Skeletal muscle cell (primary cell): Measurements from ENCODE around the gene RAD51B.
"Not testable (repeated sequence)": the region's sequence is repeated elsewhere in the genome, so short reads cannot be mapped to it uniquely, and the experiment has no call there.

ENCODE experiments used
- DNase-seq: peaks from one replicate; pipeline ENCODE4 v3.0.0-alpha.2; 2010; ENCODE audit warnings: low read depth
- H3K4me3 ChIP-seq: 2 replicates; pipeline ENCODE4 v1.5.1; 2011; ENCODE audit warnings: low read depth, mild to moderate bottlenecking, control low read depth, low read length, moderate library complexity

RAD51B gene

GRCh38 chr14:68000511-68000910 lies 180.9 kb downstream of the RAD51B start:
- no peak overlapping the region for H3K4me3 ChIP-seq
- no peak for DNase-seq

DNA sequence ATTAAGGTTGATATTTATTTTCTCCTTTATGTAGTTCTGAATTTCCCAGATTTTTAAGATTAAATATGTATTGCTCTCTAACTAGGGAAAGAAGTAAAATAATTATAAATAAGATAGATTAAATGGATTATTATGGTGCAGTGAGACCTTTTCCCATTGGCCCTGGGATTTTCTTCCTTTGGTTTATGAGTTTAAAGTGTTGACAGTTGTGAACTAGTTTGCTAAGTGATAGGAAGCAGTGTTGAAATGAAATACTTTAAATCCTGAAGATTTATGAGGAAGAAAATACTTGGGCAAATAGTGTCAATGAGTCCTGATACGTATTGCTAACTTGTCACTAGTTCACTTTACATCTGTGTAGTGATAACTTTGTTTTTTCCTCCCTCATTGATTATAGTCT lies 188.9 kb downstream of the RAD51B start:
- H3K4me3 ChIP-seq, result no peak overlapping the region
- no peak for DNase-seq

DNA sequence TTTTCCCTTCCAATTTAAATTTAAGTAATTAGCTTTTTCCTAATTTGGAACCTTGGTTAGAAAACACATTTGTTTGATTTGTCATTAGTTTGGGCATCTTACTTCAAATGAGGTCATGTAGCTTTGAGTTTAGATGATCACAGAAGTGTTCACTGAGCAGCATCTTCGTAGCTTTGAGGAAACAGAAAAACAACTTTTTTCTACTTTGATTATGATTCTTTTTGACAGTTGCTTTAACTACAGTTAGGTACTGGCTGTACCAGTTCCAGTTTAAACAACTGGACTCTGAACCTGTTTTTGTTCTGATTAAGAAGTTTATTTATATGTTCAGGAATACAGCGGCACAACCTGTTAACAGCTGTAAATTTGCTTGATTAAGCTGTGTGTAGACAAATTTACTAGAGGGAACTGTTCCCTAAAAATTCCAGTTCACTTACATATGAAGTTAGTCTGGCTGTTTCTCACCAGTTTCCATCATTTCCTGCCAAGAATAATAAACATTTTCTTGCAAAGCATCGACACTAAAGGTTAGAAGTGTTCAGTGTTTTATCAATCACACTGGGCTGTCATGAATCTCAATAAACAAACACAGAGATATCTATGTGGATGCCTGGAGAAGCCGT lies 191.9 kb downstream of the RAD51B start:
- peak; percentile 52 for DNase-seq

DNA sequence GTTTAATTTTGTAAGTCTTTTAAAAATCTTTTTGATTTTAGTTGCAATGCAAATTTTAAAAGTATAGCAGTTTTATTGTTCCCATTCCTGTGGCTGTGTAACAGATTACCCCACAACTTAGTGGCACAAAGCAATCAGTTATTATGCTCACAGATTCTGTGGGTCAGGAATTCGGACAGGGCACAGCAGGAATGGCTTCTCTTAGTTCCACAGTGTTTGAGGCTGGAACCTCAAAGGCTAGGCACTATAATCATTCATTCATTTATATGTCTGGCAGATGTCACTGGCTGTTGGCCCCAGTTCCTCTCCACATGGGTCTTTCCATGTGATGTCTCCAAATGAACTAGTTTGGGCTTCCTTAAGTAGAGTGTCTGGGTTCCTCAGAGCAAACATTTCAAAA lies 193.3 kb downstream of the RAD51B start:
- DNase-seq, result no peak
- H3K4me3 ChIP-seq, result no peak overlapping the region

More for the DNA sequence above, 191.9 kb downstream of the RAD51B start:
- no peak overlapping the region for H3K4me3 ChIP-seq

DNA sequence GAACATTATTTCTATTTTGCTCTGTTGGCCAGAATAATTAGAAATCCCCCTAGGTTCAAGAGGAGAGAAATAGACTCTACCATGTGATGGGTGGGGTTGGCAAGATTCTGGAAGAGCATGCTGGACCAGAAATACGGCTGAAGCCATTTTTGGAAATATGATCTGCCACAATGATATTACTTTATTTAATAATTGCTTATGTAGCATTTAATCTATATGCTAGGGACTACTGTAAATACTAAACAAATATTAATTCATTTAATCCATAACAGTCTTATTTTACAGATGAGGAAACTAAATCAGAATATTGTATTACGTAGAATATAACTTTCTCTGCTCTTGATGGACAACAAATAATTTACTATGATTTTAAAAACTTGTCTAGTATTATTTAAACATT lies 193.7 kb downstream of the RAD51B start:
- H3K4me3 ChIP-seq, result no peak overlapping the region
- DNase-seq, result no peak

DNA sequence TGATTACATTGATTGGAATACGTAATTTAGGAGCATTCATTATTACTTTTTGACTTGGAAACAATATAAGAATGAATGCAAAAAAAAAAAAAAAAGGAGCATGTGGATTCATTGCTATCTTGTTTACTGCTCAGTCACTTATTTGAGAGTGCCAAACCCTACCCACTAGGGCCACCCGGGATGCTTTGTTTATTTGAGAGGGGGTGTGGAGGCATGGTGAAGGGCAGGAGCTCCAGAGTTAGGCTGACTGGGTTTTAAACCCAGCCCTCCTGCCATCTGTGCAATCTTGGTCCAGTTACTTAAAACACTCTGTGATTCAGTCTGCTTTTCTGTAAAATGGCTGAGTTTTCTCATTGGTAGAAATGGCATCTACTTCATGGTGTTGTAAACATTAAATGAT lies 195.2 kb downstream of the RAD51B start:
- no peak overlapping the region for H3K4me3 ChIP-seq
- DNase-seq, result no peak

DNA sequence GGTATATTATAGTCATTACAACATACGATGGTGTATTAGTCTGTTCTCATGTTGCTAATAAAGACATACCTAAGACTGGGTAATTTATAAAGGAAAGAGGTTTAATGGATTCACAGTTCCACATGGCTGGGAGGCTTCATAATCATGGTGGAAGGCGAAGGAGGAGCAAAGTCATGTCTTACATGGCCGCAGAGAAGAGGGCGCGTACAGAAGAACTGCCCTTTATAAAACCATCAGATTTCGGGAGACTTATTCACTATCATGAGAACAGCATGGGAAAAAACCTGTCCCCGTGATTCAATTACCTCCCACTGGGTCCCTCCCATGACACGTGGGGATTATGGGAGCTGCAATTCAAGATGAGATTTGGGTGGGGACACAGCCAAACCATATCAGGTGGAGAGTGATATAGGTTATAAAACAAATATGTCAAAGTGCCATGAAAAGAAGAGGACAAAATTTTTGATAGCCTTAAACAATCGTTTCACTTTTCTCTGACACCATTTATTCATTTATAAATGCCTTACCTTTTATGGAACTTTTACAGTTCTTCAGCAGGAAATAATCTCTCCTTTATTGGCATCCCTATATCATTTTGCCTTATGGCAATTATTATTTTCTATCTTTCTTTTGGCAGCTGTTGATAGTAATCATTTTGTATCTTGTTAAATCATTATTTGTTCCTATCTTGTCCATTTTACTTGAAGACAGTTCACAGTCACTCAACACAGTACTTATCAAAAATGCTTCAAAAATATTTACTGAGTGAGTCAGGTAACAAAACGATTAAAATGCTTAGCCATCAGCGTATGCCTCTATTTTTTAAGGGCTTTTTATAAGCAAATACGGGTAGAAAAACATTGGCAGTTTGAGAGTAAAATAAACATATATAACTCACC lies 196.0 kb downstream of the RAD51B start:
- no peak overlapping the region for H3K4me3 ChIP-seq
- no peak for DNase-seq

GRCh38 chr14:68016255-68016914 lies 196.8 kb downstream of the RAD51B start:
- H3K4me3 ChIP-seq, result no peak overlapping the region
- no peak for DNase-seq

DNA sequence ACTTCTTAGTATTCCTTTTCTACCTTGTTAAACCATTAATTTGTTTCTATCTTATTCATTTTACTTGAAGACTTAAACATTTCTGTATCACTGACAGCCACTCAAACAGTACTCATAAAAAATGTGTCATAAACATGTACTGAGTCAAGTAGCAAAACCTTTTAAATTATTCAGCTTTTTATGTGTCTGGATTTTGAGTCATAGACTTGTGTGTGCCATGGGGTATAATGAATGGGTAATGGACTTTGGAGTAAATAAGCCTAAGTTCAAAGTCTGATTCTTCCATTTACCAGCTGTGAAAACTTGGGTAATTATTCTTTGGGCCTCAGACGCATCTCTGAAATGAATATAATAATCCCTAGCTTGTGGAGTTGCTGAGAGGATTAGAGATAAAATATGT lies 199.0 kb downstream of the RAD51B start:
- no peak for DNase-seq
- no peak overlapping the region for H3K4me3 ChIP-seq

DNA sequence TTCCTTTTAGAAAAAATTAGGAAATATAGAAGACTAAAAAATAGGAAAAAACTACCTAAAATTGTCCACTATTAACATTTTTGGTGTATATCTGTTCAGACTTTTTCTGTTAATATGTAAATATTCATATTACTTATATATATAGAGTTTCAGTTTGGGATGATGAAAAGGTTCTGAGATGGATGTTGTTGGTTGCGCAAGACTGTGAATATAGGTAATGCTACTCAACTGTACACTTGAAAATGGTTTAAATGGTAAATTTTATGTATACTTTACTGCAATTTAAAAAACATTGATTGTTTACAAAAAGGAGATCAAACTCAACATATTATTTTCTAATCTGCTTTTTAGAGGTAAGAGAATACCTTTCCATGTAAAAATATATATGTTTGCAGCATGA lies 200.9 kb downstream of the RAD51B start:
- DNase-seq, result no peak
- no peak overlapping the region for H3K4me3 ChIP-seq

GRCh38 chr14:68020999-68021663 lies 201.6 kb downstream of the RAD51B start:
- no peak for DNase-seq
- H3K4me3 ChIP-seq, result no peak overlapping the region

DNA sequence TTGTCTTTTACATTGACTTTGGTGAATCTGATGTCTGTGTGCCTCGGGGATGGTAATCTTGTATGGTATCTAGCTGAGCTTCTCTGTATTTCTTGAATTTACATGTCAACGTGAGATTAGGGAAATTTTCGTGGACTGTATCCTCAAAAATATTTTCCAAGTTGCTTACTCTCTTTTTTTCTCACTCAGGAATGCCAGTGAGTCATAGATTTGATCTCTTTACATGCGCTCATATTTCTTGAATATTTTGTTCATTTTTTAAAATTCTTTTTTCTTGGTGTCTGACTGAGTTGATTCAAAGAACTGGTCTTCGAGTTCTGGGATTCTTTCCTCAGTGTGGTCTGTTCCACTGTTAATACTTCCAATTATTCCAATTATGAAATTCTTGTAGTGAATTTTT lies 207.7 kb downstream of the RAD51B start:
- DNase-seq, result no peak

DNA sequence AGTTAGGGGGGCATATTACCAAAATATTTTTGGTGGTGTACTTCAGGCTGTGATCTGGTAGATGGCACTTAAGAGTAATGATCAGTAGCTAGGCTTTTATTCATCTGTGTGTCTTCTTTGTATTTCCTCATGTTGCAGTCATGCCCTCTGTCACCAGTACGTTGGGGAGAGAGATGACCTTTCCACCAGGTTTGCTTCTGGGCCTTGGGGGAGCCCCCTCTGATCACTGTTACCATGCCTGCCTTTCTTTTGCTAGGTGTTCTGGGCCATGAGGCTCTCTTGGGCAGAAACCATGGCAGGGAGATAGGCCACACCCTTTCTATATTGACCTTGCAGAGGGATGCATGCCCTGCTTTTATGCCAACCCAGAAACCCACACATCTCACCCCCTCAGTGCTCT lies 208.5 kb downstream of the RAD51B start:
- no peak for DNase-seq
- H3K4me3 ChIP-seq, result no peak overlapping the region

More for the DNA sequence above, 207.7 kb downstream of the RAD51B start:
- no peak overlapping the region for H3K4me3 ChIP-seq

DNA sequence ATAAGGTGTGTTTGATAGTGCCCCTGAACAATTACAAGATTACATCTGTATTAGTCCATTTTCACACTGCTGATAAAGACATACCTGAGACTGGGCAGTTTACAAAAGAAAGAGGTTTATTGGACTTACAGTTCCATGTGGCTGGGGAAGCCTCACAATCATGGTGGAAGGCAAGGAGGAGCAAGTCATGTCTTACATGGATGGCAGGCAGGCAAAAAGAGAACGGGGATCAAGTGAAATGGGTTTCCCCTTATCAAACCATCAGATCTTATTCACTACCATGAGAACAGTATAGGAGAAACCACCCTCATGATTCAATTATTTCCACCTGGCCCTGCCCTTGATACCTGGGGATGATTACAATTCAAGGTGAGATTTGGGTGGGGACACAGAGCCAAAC lies 211.4 kb downstream of the RAD51B start:
- H3K4me3 ChIP-seq, DNase-seq: not testable (repeated sequence)

DNA sequence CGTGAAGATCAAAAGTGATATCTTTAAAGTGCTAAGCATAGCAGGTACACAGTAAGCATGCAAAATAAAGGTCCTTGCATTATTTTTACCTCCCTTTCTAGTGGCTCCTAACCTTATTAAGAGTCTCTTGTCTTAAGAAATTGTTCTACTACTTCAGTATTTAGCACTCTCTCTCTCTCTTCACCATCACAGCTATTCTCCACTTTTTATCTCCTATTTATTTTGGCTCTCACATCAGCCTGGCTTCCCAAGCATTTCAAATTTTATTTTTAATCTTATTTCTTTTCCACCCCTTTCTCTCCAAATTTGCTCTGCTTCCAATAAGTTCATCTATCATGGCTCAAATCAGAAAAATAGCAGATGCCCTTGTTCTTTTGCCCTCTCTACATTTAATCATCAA lies 212.6 kb downstream of the RAD51B start:
- no peak for DNase-seq
- no peak overlapping the region for H3K4me3 ChIP-seq

DNA sequence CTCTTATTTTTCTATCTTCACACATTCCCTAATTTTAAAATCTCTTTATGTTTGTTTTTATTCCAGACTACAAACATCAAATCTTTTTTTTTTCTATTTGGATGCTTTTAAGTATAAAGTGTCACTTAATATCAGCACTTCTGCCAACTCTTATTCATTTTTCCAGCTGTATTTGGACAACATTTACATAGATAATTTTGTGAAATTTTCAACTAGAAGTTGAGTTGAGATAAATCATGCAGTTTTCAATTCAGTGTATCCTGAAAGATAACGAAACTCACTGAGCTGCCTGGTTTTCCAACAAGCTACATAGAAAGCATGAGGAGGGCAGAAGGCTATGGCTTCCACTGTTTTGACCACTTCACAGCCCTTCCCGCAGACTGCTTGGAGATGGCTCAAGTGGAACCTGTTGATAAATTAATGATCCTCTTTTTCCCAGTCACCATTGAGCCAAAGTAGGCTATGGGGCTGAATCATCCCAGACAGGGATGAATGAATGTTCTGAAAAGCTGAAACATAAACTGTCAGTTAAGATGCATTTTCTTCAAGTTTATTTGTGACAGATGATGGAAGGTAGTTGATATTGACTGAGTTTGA lies 213.9 kb downstream of the RAD51B start:
- no peak overlapping the region for H3K4me3 ChIP-seq
- DNase-seq, result no peak

GRCh38 chr14:68034896-68035295 lies 215.3 kb downstream of the RAD51B start:
- no peak overlapping the region for H3K4me3 ChIP-seq
- no peak for DNase-seq

DNA sequence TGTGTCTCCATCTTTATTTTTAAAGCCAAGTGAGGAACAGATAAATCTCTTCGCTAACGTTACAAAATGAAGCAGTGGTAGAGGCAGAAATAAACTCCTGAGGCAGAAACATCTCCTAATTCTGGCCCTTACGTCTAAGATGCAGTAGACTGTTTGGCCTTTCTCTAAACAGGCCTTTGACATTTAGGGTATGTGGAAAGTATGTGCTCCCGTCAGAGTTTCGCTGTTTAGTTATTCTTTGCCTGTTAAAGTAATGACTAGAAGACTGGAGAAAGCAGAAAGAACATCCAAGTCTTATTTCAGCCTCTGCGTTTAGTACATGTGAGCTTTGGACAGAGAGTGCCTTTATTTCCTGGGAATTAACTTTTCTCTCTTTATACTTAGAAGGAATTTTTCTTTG lies 216.6 kb downstream of the RAD51B start:
- DNase-seq, result no peak

DNA sequence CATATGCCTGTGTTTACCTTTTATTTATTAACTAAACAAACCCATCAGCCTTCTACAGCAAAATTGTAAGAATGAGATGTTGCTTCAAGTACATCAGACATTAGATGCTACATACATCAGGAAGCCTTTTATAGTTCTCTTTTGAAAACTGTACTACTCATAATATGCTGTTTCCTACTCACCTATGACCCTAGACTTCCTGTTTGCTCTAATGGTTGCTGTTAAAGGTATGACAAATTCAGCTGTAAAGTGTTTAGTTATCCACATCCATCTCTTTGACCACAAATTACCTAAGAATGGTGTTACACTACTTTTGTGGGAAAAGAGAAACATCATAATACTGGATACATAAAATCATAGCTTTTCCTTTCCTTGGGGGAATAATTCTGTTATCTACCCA lies 220.0 kb downstream of the RAD51B start:
- no peak overlapping the region for H3K4me3 ChIP-seq
- DNase-seq, result no peak

More for the DNA sequence above, 216.6 kb downstream of the RAD51B start:
- H3K4me3 ChIP-seq, result no peak overlapping the region
